Ovary (tissue), 9 donors: ENCODE measurements around the gene MNAT1. TPM values are rescaled to one million over a fixed set of nuclear protein-coding genes. Genes with fewer than 3 reads are reported as not detected.

ENCODE experiments used
- DNase-seq, 5 donors: peaks; one replicate each; pipeline ENCODE4 v3.0.0-alpha.2; 2019 to 2020
- H3K27ac ChIP-seq, 2 donors: fragments of 200-600 bp; one replicate each; pipeline versions ENCODE4 v1.5.1 to v1.8.0; 2019 to 2022
- H3K27me3 ChIP-seq: fragments of 200-600 bp; one replicate; pipeline ENCODE4 v1.8.0; 2022
- H3K36me3 ChIP-seq: fragments of 200-600 bp; sonication (generic); one replicate; pipeline ENCODE4 v1.5.1; 2019
- H3K4me1 ChIP-seq: one replicate; pipeline ENCODE4 v1.8.1; 2013; ENCODE audit warnings: mild to moderate bottlenecking, moderate library complexity; ENCODE audit not compliant: insufficient read depth
- H3K4me3 ChIP-seq: fragments of 200-600 bp; sonication (generic); one replicate; pipeline ENCODE4 v1.5.1; 2017
- H3K9me3 ChIP-seq, 2 donors: fragments of 200-600 bp in 1 of 2; sonication (generic) in 1 of 2; one replicate each; pipeline versions ENCODE4 v1.5.1 to v1.8.1; 2013 to 2019; ENCODE audit warnings: mild to moderate bottlenecking in 1 of 2, moderate library complexity in 1 of 2
- CTCF ChIP-seq, 3 donors: fragments of 450-650 bp in 2 of 3; fragments of 200-600 bp in 1 of 3; IDR thresholded peaks; one replicate each; pipeline versions ENCODE4 v1.5.1 to v1.8.0; 2016 to 2022; ENCODE audit warnings: antibody characterized with exemption in 3 of 3, mild to moderate bottlenecking in 1 of 3
- EP300 ChIP-seq: sonication (generic); formaldehyde crosslinking; IDR thresholded peaks from one replicate; pipeline ENCODE4 v1.6.1; 2017; ENCODE audit warnings: antibody characterized with exemption
- POLR2A ChIP-seq: fragments of 450-650 bp; IDR thresholded peaks from one replicate; pipeline ENCODE4 v1.6.1; 2017; ENCODE audit warnings: antibody characterized with exemption, mild to moderate bottlenecking, moderate library complexity
- WGBS, 3 donors: extraction: QIAGEN DNeasy Blood & Tissue Kit in 1 of 3; methylation state at CpG; one replicate each; pipeline versions ENCODE4 v1.1.5 to v1.1.7; 2013 to 2017; 5-methylcytosine and 5-hydroxymethylcytosine counted together
- intact Hi-C, 4 donors: fragments of 100-400 bp; cut with DNase I; formaldehyde crosslinking; loops; one replicate each; pipeline versions ENCODE4 v1.11.0 to v1.15.1; 2022 to 2023
- polyA plus RNA-seq, 2 donors: library from polyadenylated mRNA; stranded (reverse); fragments of 200-250 nt in 1 of 2; fragments of 350-450 nt in 1 of 2; fragmentation: Illumina TruSeq in 1 of 2; extraction: RNeasy Lipid Tissue Mini Kit (QIAGEN cat#74804) in 1 of 2; gene quantifications; one replicate each; pipeline ENCODE4 v1.2.3, GENCODE V29; 2013 to 2014
- total RNA-seq, 7 donors: library from RNA; depleted of rRNA in 2 of 7; stranded (reverse); fragments of >200 nt in 2 of 7; fragmentation: NEBNext Ultra II Directional in 3 of 7; extraction: Animal tissue kit (Norgen Biotek cat#: 25700) in 3 of 7; gene quantifications; one replicate each; pipeline versions ENCODE4 v1.1.0 to v1.2.4, GENCODE V29; 2016 to 2023
- donor health status: DM: no; HTN: no; CAD: no; lungs with moderate emphysema.
- donor health status: DM: no; HTN: no; CAD: no.
- donor health status: Bipolar disorder and iron deficiency.
- donor health status: DM: yes; HTN: yes; CAD: no.
- donor health status: DM: no; HTN: no; CAD: no.
- donor health status: DM: yes; HTN: yes; CAD: no.

Gene MNAT1
- total and polyA plus RNA-seq, 9 donors = 23.0 to 59.4 (median 32.8) TPM

- 88 to 92% (median 91%) methylated on average over 1 of the region's 1 CpG for WGBS, 3 donors
- H3K36me3 ChIP-seq = no peaks in the 10 kb centered on the region
- no peaks in the 10 kb centered on the region for H3K4me1 ChIP-seq
- DNase-seq = no peak
- no peak overlapping the region for H3K27ac ChIP-seq
- H3K27me3 ChIP-seq = no peaks in the 10 kb centered on the region
- TF ChIP-seq EP300 (no peak), POLR2A (no peak), CTCF (IDR thresholded peaks at IDR 0.05) (no peak)
- intact Hi-C loops = no loop called here
- no peaks in the 10 kb centered on the region for H3K9me3 ChIP-seq
- no peak overlapping the region for H3K4me3 ChIP-seq
Observed at GRCh38 chr14:60803871-60804270, 69.3 kb downstream of the MNAT1 start.

GRCh38 chr14:60805841-60806430, 71.4 kb downstream of the MNAT1 start:
- TF ChIP-seq EP300 = no peak
- TF ChIP-seq CTCF (IDR thresholded peaks at IDR 0.05) = no peak
- no peak for TF ChIP-seq POLR2A
- Histone ChIP-seq H3K36me3 (no peaks in the 10 kb centered on the region), H3K27me3 (no peaks in the 10 kb centered on the region), H3K4me3 (no peak overlapping the region), H3K27ac (no peak overlapping the region), H3K9me3 (no peaks in the 10 kb centered on the region), H3K4me1 (no peaks in the 10 kb centered on the region)
- no peak for DNase-seq
- intact Hi-C loops = no loop called here
- 98 to 100% (median 98%) methylated on average over 1 of the region's 1 CpG for WGBS, 3 donors

- peaks cover 2% of the 10 kb centered on the region for H3K36me3 ChIP-seq
- WGBS, 3 donors = 93 to 95% (median 94%) methylated on average over 2 of the region's 2 CpGs
- DNase-seq = no peak
- H3K9me3 ChIP-seq = no peaks in the 10 kb centered on the region
- no peak overlapping the region for H3K27ac ChIP-seq
- no peaks in the 10 kb centered on the region for H3K4me1 ChIP-seq
- intact Hi-C loops = no loop called here
- no peaks in the 10 kb centered on the region for H3K27me3 ChIP-seq
- no peak for TF ChIP-seq CTCF (IDR thresholded peaks at IDR 0.05)
- TF ChIP-seq EP300 = no peak
- TF ChIP-seq POLR2A = no peak
- H3K4me3 ChIP-seq = no peak overlapping the region
Observed at GRCh38 chr14:60807247-60807646, 72.7 kb downstream of the MNAT1 start.

- Histone ChIP-seq H3K4me3 (no peak overlapping the region), H3K36me3 (peaks cover 2% of the 10 kb centered on the region), H3K27me3 (no peaks in the 10 kb centered on the region), H3K4me1 (no peaks in the 10 kb centered on the region), H3K27ac (no peak overlapping the region), H3K9me3 (no peaks in the 10 kb centered on the region)
- no peak for DNase-seq
- intact Hi-C loops = no loop called here
- WGBS, 3 donors = 82 to 90% (median 90%) methylated on average over 3 of the region's 3 CpGs
- TF ChIP-seq EP300 (no peak), CTCF (IDR thresholded peaks at IDR 0.05) (no peak), POLR2A (no peak)
Observed at GRCh38 chr14:60807971-60808370, 73.4 kb downstream of the MNAT1 start.
